Lung (tissue), 12 donors: Measurements from ENCODE around the gene NRSN2. TPM values are rescaled to one million over a fixed set of nuclear protein-coding genes. Genes with fewer than 3 reads are reported as not detected.

Experiments
- ATAC-seq: fragments of 200-7000 bp; cut with Tn5 transposase; one replicate; pipeline ENCODE4 v1.9.1; 2020; ENCODE audit warnings: moderate number of reproducible peaks; ENCODE audit not compliant: insufficient read depth, low FRiP score
- DNase-seq, 3 donors: peaks; one replicate each; pipeline ENCODE4 v3.0.0-alpha.2; 2013 to 2017
- H3K27ac ChIP-seq, 2 donors: one replicate each; pipeline ENCODE4 v1.5.1; 2013; ENCODE audit warnings: mild to moderate bottlenecking in 2 of 2, moderate library complexity in 2 of 2, control low read depth in 1 of 2, inconsistent platforms in 1 of 2, low read depth in 1 of 2, low read length in 1 of 2
- H3K27me3 ChIP-seq, 3 donors: one replicate each; pipeline ENCODE4 v1.5.1; 2013; ENCODE audit warnings: low read length in 2 of 3; ENCODE audit not compliant: control insufficient read depth in 3 of 3, insufficient read depth in 3 of 3
- H3K36me3 ChIP-seq, 4 donors: one replicate each; pipeline ENCODE4 v1.5.1; 2013; ENCODE audit warnings: low read length in 4 of 4, mild to moderate bottlenecking in 1 of 4, moderate library complexity in 1 of 4; ENCODE audit not compliant: control insufficient read depth in 4 of 4, insufficient read depth in 4 of 4
- H3K4me1 ChIP-seq, 5 donors: one replicate each; pipeline ENCODE4 v1.5.1; 2013; ENCODE audit warnings: low read length in 5 of 5, mild to moderate bottlenecking in 2 of 5, moderate library complexity in 1 of 5; ENCODE audit not compliant: control insufficient read depth in 5 of 5, insufficient read depth in 5 of 5
- H3K4me3 ChIP-seq: one replicate; pipeline ENCODE4 v1.5.1; 2013; ENCODE audit warnings: mild to moderate bottlenecking, control low read depth, moderate library complexity
- H3K9ac ChIP-seq, 2 donors: one replicate each; pipeline ENCODE4 v1.5.1; 2013; ENCODE audit warnings: low read length in 2 of 2, control low read depth in 1 of 2; ENCODE audit not compliant: insufficient read depth in 1 of 2
- H3K9me3 ChIP-seq, 4 donors: one replicate each; pipeline ENCODE4 v1.5.1; 2013; ENCODE audit warnings: low read length in 3 of 4, mild to moderate bottlenecking in 1 of 4, moderate library complexity in 1 of 4; ENCODE audit not compliant: control insufficient read depth in 4 of 4, insufficient read depth in 3 of 4
- CTCF ChIP-seq: IDR thresholded peaks from 2 replicates; pipeline ENCODE4 v1.5.1; 2012; ENCODE audit warnings: mild to moderate bottlenecking; ENCODE audit errors: control extremely low read depth, extremely low read depth
- WGBS, 2 donors: extraction: QIAGEN DNeasy Blood & Tissue Kit; methylation state at CpG; one replicate each; pipeline ENCODE4 v1.1.7; 2013; 5-methylcytosine and 5-hydroxymethylcytosine counted together
- polyA plus RNA-seq, 2 donors: library from polyadenylated mRNA; stranded (reverse); fragments of 200-250 nt; gene quantifications; one replicate each; pipeline ENCODE4 v1.2.1, GENCODE V29; 2013
- total RNA-seq, 2 donors: library from RNA; depleted of rRNA in 1 of 2; stranded (reverse); fragments of >200 nt in 1 of 2; gene quantifications; one replicate each; pipeline ENCODE4 v1.2.1, GENCODE V29; 2014 to 2021
- donor health status: control.
- donor health status: control.
- donor health status: Bipolar disorder and iron deficiency.
- donor health status: healthy.
- donor health status: DM: yes; HTN: yes; CAD: no.

NRSN2 gene
- total and polyA plus RNA-seq, 4 donors, result 15.3 to 43.7 (median 28.6) TPM

GRCh38 chr20:382291-383115 is 35.6 kb downstream of the NRSN2 start:
- H3K27me3 ChIP-seq, result no peaks in the 10 kb centered on the region
- DNase-seq, result no peak
- WGBS, 2 donors, result 67 to 68% methylated on average over 8 of the region's 8 CpGs
- no peak for TF ChIP-seq CTCF
- H3K9ac ChIP-seq, result peak overlapping the region in 1 of 2 donors; percentile 11
- H3K4me3 ChIP-seq, result no peak overlapping the region
- H3K27ac ChIP-seq, result peak overlapping the region in 1 of 2 donors; percentile 55
- H3K9me3 ChIP-seq, result no peaks in the 10 kb centered on the region
- peaks cover 0 to 7% (median 0%) of the 10 kb centered on the region in 5 donors for H3K4me1 ChIP-seq
- no peak for ATAC-seq
- H3K36me3 ChIP-seq, result peaks cover 0 to 3% (median 0%) of the 10 kb centered on the region in 4 donors

GRCh38 chr20:383889-384288 is 37.0 kb downstream of the NRSN2 start:
- TF ChIP-seq CTCF, result no peak
- H3K36me3 ChIP-seq, result peaks cover 0 to 15% (median 0%) of the 10 kb centered on the region in 4 donors
- WGBS, 2 donors, result 73 to 97% methylated on average over 5 of the region's 5 CpGs
- no peak overlapping the region for H3K9ac ChIP-seq
- H3K4me3 ChIP-seq, result no peak overlapping the region
- no peak for ATAC-seq
- H3K27ac ChIP-seq, result no peak overlapping the region
- no peak for DNase-seq
- H3K4me1 ChIP-seq, result peaks cover 0 to 7% (median 0%) of the 10 kb centered on the region in 5 donors
- H3K9me3 ChIP-seq, result no peaks in the 10 kb centered on the region
- H3K27me3 ChIP-seq, result no peaks in the 10 kb centered on the region

GRCh38 chr20:384723-385122 is 37.8 kb downstream of the NRSN2 start:
- no peak overlapping the region for H3K4me3 ChIP-seq
- peaks cover 0 to 2% (median 0%) of the 10 kb centered on the region in 4 donors for H3K9me3 ChIP-seq
- no peaks in the 10 kb centered on the region for H3K27me3 ChIP-seq
- TF ChIP-seq CTCF, result no peak
- WGBS, 2 donors, result 97 to 100% methylated on average over 1 of the region's 1 CpG
- peaks cover 0 to 22% (median 0%) of the 10 kb centered on the region in 4 donors for H3K36me3 ChIP-seq
- H3K4me1 ChIP-seq, result peaks cover 0 to 7% (median 0%) of the 10 kb centered on the region in 5 donors
- H3K9ac ChIP-seq, result no peak overlapping the region
- no peak for ATAC-seq
- DNase-seq, result no peak
- H3K27ac ChIP-seq, result no peak overlapping the region
